ENCODE data around the gene PPP4R2.

PPP4R2 gene

GRCh38 chr3:72960812-72961518, 35.6 kb upstream of the PPP4R2 start:
- no peak overlapping the region for H3K4me3 ChIP-seq (ENCODE audit: severe bottlenecking)
- no peaks in the 10 kb centered on the region for H3K27me3 ChIP-seq (ENCODE audit: insufficient read depth, poor library complexity, severe bottlenecking)
- H3K4me1 ChIP-seq (ENCODE audit: insufficient read depth, poor library complexity, severe bottlenecking): no peaks in the 10 kb centered on the region
- no peaks in the 10 kb centered on the region for H3K36me3 ChIP-seq (ENCODE audit: low read depth)
- ATAC-seq (ENCODE audit: low read depth): no peak
- DNase-seq (ENCODE audit: low spot score): no peak
- no peaks in the 10 kb centered on the region for H3K9me3 ChIP-seq (ENCODE audit: severe bottlenecking)
- TF ChIP-seq, protein P1, sequence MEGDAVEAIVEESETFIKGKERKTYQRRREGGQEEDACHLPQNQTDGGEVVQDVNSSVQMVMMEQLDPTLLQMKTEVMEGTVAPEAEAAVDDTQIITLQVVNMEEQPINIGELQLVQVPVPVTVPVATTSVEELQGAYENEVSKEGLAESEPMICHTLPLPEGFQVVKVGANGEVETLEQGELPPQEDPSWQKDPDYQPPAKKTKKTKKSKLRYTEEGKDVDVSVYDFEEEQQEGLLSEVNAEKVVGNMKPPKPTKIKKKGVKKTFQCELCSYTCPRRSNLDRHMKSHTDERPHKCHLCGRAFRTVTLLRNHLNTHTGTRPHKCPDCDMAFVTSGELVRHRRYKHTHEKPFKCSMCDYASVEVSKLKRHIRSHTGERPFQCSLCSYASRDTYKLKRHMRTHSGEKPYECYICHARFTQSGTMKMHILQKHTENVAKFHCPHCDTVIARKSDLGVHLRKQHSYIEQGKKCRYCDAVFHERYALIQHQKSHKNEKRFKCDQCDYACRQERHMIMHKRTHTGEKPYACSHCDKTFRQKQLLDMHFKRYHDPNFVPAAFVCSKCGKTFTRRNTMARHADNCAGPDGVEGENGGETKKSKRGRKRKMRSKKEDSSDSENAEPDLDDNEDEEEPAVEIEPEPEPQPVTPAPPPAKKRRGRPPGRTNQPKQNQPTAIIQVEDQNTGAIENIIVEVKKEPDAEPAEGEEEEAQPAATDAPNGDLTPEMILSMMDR (IDR thresholded peaks at IDR 0.05; ENCODE audit: poor library complexity, severe bottlenecking): no peak
- no peak overlapping the region for H3K27ac ChIP-seq (ENCODE audit: poor library complexity, severe bottlenecking)

DNA sequence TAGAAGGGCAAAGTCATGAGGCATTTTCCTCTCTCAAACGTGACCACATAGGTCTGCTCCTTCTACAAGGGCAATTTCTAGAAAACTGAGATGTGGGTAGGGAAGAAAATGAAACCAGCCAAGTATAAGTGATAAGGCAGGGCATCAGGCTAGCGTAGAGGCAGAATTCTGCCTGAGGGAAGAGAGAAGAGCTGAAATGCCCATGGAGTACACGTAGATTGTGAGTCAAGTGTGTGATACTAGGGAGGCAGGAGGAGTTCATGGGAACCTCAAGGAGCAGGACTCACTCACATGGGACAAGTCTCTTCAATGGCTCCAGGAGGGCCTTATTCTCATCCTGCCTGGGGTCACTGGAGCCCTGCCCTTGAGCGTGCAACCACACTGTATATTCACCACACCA, 34.9 kb upstream of the PPP4R2 start:
- ATAC-seq (ENCODE audit: low read depth) (no peak), DNase-seq (ENCODE audit: low spot score) (no peak)
- Histone ChIP-seq H3K9me3 (ENCODE audit: severe bottlenecking) (no peaks in the 10 kb centered on the region), H3K27me3 (ENCODE audit: insufficient read depth, poor library complexity, severe bottlenecking) (no peaks in the 10 kb centered on the region), H3K4me3 (ENCODE audit: severe bottlenecking) (no peak overlapping the region), H3K36me3 (ENCODE audit: low read depth) (no peaks in the 10 kb centered on the region), H3K4me1 (ENCODE audit: insufficient read depth, poor library complexity, severe bottlenecking) (no peaks in the 10 kb centered on the region), H3K27ac (ENCODE audit: poor library complexity, severe bottlenecking) (no peak overlapping the region)
- TF ChIP-seq, protein P1 (IDR thresholded peaks at IDR 0.05; ENCODE audit: poor library complexity, severe bottlenecking): no peak

- no peak overlapping the region for H3K27ac ChIP-seq (ENCODE audit: poor library complexity, severe bottlenecking)
- no peaks in the 10 kb centered on the region for H3K4me1 ChIP-seq (ENCODE audit: insufficient read depth, poor library complexity, severe bottlenecking)
- H3K27me3 ChIP-seq (ENCODE audit: insufficient read depth, poor library complexity, severe bottlenecking): no peaks in the 10 kb centered on the region
- no peak overlapping the region for H3K4me3 ChIP-seq (ENCODE audit: severe bottlenecking)
- H3K9me3 ChIP-seq (ENCODE audit: severe bottlenecking): no peaks in the 10 kb centered on the region
- H3K36me3 ChIP-seq (ENCODE audit: low read depth): no peaks in the 10 kb centered on the region
- TF ChIP-seq, protein P1 (IDR thresholded peaks at IDR 0.05; ENCODE audit: poor library complexity, severe bottlenecking): no peak
- ATAC-seq (ENCODE audit: low read depth) (no peak), DNase-seq (ENCODE audit: low spot score) (no peak)
Observed at GRCh38 chr3:72962317-72962716, 34.3 kb upstream of the PPP4R2 start.

GRCh38 chr3:72964633-72965032, 32.0 kb upstream of the PPP4R2 start:
- Histone ChIP-seq H3K4me1 (ENCODE audit: insufficient read depth, poor library complexity, severe bottlenecking) (no peaks in the 10 kb centered on the region), H3K4me3 (ENCODE audit: severe bottlenecking) (no peak overlapping the region), H3K27ac (ENCODE audit: poor library complexity, severe bottlenecking) (no peak overlapping the region), H3K36me3 (ENCODE audit: low read depth) (no peaks in the 10 kb centered on the region), H3K27me3 (ENCODE audit: insufficient read depth, poor library complexity, severe bottlenecking) (no peaks in the 10 kb centered on the region), H3K9me3 (ENCODE audit: severe bottlenecking) (no peaks in the 10 kb centered on the region)
- TF ChIP-seq, protein P1 (IDR thresholded peaks at IDR 0.05; ENCODE audit: poor library complexity, severe bottlenecking): no peak
- ATAC-seq (ENCODE audit: low read depth): no peak
- DNase-seq (ENCODE audit: low spot score): no peak

DNA sequence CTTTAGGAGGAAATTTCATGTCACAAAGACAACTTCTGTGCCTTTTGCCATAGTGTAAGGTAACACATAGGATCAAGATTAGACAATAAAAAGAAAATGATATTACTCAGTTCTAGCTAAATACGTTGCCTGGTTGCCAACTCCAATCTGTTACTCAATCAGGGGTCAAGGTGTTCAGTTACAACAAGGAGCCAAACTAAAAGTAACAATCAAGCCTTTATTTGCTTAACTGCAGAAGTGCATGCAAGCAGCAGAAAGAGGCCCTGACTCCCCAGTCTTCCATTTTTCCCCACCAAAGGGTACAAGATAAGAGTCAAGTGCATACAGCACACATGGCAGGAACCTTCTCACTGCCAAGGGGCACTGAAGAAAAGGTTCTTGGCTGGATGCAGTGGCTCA, 28.3 kb upstream of the PPP4R2 start:
- H3K4me3 ChIP-seq (ENCODE audit: severe bottlenecking): no peak overlapping the region
- no peak for DNase-seq (ENCODE audit: low spot score)
- H3K27ac ChIP-seq (ENCODE audit: poor library complexity, severe bottlenecking): no peak overlapping the region
- no peaks in the 10 kb centered on the region for H3K4me1 ChIP-seq (ENCODE audit: insufficient read depth, poor library complexity, severe bottlenecking)
- H3K27me3 ChIP-seq (ENCODE audit: insufficient read depth, poor library complexity, severe bottlenecking): no peaks in the 10 kb centered on the region
- ATAC-seq (ENCODE audit: low read depth): no peak
- H3K36me3 ChIP-seq (ENCODE audit: low read depth): no peaks in the 10 kb centered on the region
- TF ChIP-seq, protein P1 (IDR thresholded peaks at IDR 0.05; ENCODE audit: poor library complexity, severe bottlenecking): no peak
- H3K9me3 ChIP-seq (ENCODE audit: severe bottlenecking): no peaks in the 10 kb centered on the region
